Liver (tissue), 9 donors: ENCODE results near the gene VRTN. TPM values are rescaled to one million over a fixed set of nuclear protein-coding genes. Genes with fewer than 3 reads are reported as not detected.

Experiments used
- DNase-seq: peaks from one replicate; pipeline ENCODE4 v3.0.0-alpha.2; 2017; ENCODE audit warnings: low spot score
- H3K27ac ChIP-seq, 2 donors: one replicate each; pipeline ENCODE4 v1.7.0; 2013; ENCODE audit warnings: inconsistent platforms in 2 of 2, low read length in 2 of 2, control low read depth in 1 of 2, low read depth in 1 of 2, mild to moderate bottlenecking in 1 of 2
- H3K27me3 ChIP-seq, 4 donors: one replicate each; pipeline versions ENCODE4 v1.6.1 to v1.7.0; 2013; ENCODE audit warnings: low read length in 3 of 4, inconsistent platforms in 1 of 4, mild to moderate bottlenecking in 1 of 4, moderate library complexity in 1 of 4; ENCODE audit not compliant: control insufficient read depth in 4 of 4, insufficient read depth in 4 of 4
- H3K36me3 ChIP-seq, 4 donors: one replicate each; pipeline versions ENCODE4 v1.6.1 to v1.7.0; 2013; ENCODE audit warnings: low read length in 3 of 4, mild to moderate bottlenecking in 3 of 4, low read depth in 1 of 4, moderate library complexity in 1 of 4; ENCODE audit not compliant: control insufficient read depth in 4 of 4, insufficient read depth in 3 of 4
- H3K4me1 ChIP-seq, 4 donors: one replicate each; pipeline versions ENCODE4 v1.6.1 to v1.7.0; 2013; ENCODE audit warnings: low read length in 3 of 4, mild to moderate bottlenecking in 3 of 4, moderate library complexity in 1 of 4; ENCODE audit not compliant: control insufficient read depth in 4 of 4, insufficient read depth in 4 of 4
- H3K4me3 ChIP-seq, 3 donors: one replicate each; pipeline versions ENCODE4 v1.6.1 to v1.7.0; 2013; ENCODE audit warnings: low read length in 3 of 3, control low read depth in 1 of 3, low read depth in 1 of 3, mild to moderate bottlenecking in 1 of 3
- H3K9ac ChIP-seq, 2 donors: one replicate each; pipeline ENCODE4 v1.7.0; 2013; ENCODE audit warnings: low read length in 2 of 2, mild to moderate bottlenecking in 2 of 2, moderate library complexity in 2 of 2, control low read depth in 1 of 2, low read depth in 1 of 2
- H3K9me3 ChIP-seq, 4 donors: one replicate each; pipeline versions ENCODE4 v1.6.1 to v1.7.0; 2013; ENCODE audit warnings: low read length in 3 of 4; ENCODE audit not compliant: control insufficient read depth in 4 of 4
- EGR1 ChIP-seq, 2 donors: IDR thresholded peaks; 2 replicates each; pipeline ENCODE4 v1.6.1; 2016 to 2018; ENCODE audit warnings: antibody characterized with exemption in 2 of 2, low read depth in 2 of 2
- FOXA2 ChIP-seq: IDR thresholded peaks from 2 replicates; pipeline ENCODE4 v1.6.1; 2016; ENCODE audit warnings: antibody characterized with exemption
- GABPA ChIP-seq, 2 donors: IDR thresholded peaks in 1 of 2; conservative IDR thresholded peaks in 1 of 2; 2 replicates each; pipeline ENCODE4 v1.6.1; 2016; ENCODE audit warnings: antibody characterized with exemption in 2 of 2, mild to moderate bottlenecking in 1 of 2, moderate library complexity in 1 of 2
- HNF4A ChIP-seq, 2 donors: conservative IDR thresholded peaks; 2 replicates each; pipeline ENCODE4 v1.6.1; 2016; ENCODE audit warnings: antibody characterized with exemption in 2 of 2, mild to moderate bottlenecking in 2 of 2
- HNF4G ChIP-seq: IDR thresholded peaks from 2 replicates; pipeline ENCODE4 v1.6.1; 2016; ENCODE audit warnings: antibody characterized with exemption
- JUND ChIP-seq, 2 donors: IDR thresholded peaks; 2 replicates each; pipeline ENCODE4 v1.6.1; 2016; ENCODE audit warnings: antibody characterized with exemption in 2 of 2
- MAX ChIP-seq: IDR thresholded peaks from 2 replicates; pipeline ENCODE4 v1.6.1; 2016; ENCODE audit warnings: antibody characterized with exemption
- NR2F2 ChIP-seq: IDR thresholded peaks from 2 replicates; pipeline ENCODE4 v1.6.1; 2016; ENCODE audit warnings: antibody characterized with exemption
- RAD21 ChIP-seq, 2 donors: IDR thresholded peaks; 2 replicates each; pipeline ENCODE4 v1.6.1; 2016; ENCODE audit warnings: antibody characterized with exemption in 2 of 2, mild to moderate bottlenecking in 2 of 2
- REST ChIP-seq: IDR thresholded peaks from 2 replicates; pipeline ENCODE4 v1.6.1; 2016; ENCODE audit warnings: antibody characterized with exemption, mild to moderate bottlenecking
- RXRA ChIP-seq, 2 donors: IDR thresholded peaks; 2 replicates each; pipeline ENCODE4 v1.6.1; 2017 to 2018; ENCODE audit warnings: antibody characterized with exemption in 2 of 2, mild to moderate bottlenecking in 1 of 2
- TAF1 ChIP-seq: conservative IDR thresholded peaks from 2 replicates; pipeline ENCODE4 v1.6.1; 2016; ENCODE audit warnings: antibody characterized with exemption, mild to moderate bottlenecking
- YY1 ChIP-seq: IDR thresholded peaks from 2 replicates; pipeline ENCODE4 v1.6.1; 2016; ENCODE audit warnings: antibody characterized with exemption, mild to moderate bottlenecking
- WGBS: extraction: QIAGEN DNeasy Blood & Tissue Kit; methylation state at CpG from one replicate; pipeline ENCODE4 v1.1.7; 2013; 5-methylcytosine and 5-hydroxymethylcytosine counted together
- polyA plus RNA-seq, 2 donors: library from polyadenylated mRNA; stranded (reverse) in 1 of 2; unstranded in 1 of 2; fragments of 200-250 nt in 1 of 2; fragments of >200 nt in 1 of 2; fragmentation: Nextera tagmentation in 1 of 2; extraction: Ambion mirVana in 1 of 2; gene quantifications; one replicate each; pipeline versions ENCODE4 v1.2.1 to v1.2.3, GENCODE V29; 2013 to 2015
- total RNA-seq, 2 donors: library from RNA; depleted of rRNA; stranded (reverse); fragments of >200 nt; gene quantifications; one replicate each; pipeline ENCODE4 v1.2.3, GENCODE V29; 2014
- TF ChIP-seq, protein P1 (sequence below): IDR thresholded peaks from 2 replicates; pipeline ENCODE4 v1.6.1; 2016; ENCODE audit warnings: antibody characterized with exemption
- TF ChIP-seq, protein P2 (sequence below): fragments of 150-350 bp; IDR thresholded peaks from 2 replicates; pipeline ENCODE4 v1.5.1; 2017; ENCODE audit warnings: improper control_type of control experiment, low read depth, low read length; ENCODE audit not compliant: missing input control
- TF ChIP-seq, protein P3 (sequence below): IDR thresholded peaks from 2 replicates; pipeline ENCODE4 v1.6.1; 2016; ENCODE audit warnings: antibody characterized with exemption
- donor health status: healthy.
- donor health status: healthy.
- donor health status: healthy.
- donor health status: healthy.
- donor health status: healthy.

Gene VRTN
- total and polyA plus RNA-seq, 4 donors: not detected

DNA sequence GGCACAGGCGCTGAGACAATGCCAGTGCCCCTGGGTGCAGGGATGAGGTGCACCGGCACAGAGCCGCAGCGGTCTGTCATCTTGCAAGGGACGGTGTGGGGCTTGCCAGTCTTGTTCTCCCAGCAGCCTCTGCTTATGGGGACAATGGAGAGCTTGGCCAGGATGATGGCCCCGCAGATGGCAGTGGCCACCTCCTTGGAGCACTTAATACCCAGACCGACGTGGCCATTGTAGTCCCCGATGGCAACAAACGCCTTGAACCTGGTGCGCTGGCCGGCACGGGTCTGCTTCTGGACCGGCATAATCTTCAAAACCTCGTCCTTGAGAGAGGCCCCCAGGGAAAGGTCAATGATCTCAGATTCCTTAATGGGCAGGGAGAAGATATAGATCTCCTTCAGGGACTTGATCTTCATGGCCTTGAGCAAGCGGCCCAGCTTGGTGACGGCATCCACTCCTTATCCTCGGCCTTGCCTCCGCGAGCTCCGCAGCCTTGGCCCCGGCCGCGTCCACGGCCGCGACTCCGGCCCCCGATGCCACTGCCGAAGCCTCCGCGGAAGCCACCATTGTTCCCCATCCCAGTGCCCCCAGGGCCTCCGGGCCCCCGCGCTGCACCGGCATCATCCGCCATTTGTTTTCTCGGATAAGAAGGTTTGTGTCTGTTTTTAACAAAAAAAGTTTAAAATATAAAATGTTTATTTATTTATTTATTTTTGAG lies 29.9 kb downstream of the VRTN start:
- no peak for TF ChIP-seq RAD21 (IDR thresholded peaks at IDR 0.05)

DNA sequence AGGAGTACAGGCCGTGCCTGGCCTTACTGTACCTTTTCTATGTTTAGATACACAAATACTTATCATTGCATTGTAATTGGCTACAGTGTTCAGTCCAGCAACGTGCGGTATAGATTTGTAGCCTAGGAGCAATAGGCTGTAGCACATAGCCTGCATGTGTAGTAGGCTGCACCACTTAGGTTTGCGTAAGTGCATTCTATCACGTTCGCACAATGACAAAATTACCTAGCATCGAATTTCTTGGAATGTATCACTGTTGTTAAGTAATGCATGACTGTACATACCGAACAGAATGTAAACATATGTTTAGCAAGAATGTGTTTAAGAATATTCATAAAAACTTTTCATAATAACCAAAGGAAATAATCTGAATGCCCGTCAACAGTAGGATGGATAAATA lies 31.9 kb downstream of the VRTN start:
- Histone ChIP-seq H3K4me3 (no peak overlapping the region), H3K27me3 (no peaks in the 10 kb centered on the region), H3K9me3 (no peaks in the 10 kb centered on the region), H3K27ac (no peak overlapping the region), H3K4me1 (no peaks in the 10 kb centered on the region), H3K9ac (no peak overlapping the region), H3K36me3 (no peaks in the 10 kb centered on the region)
- no peak for DNase-seq
- WGBS: 91% methylated on average over 9 of the region's 9 CpGs
- TF ChIP-seq, protein P1, sequence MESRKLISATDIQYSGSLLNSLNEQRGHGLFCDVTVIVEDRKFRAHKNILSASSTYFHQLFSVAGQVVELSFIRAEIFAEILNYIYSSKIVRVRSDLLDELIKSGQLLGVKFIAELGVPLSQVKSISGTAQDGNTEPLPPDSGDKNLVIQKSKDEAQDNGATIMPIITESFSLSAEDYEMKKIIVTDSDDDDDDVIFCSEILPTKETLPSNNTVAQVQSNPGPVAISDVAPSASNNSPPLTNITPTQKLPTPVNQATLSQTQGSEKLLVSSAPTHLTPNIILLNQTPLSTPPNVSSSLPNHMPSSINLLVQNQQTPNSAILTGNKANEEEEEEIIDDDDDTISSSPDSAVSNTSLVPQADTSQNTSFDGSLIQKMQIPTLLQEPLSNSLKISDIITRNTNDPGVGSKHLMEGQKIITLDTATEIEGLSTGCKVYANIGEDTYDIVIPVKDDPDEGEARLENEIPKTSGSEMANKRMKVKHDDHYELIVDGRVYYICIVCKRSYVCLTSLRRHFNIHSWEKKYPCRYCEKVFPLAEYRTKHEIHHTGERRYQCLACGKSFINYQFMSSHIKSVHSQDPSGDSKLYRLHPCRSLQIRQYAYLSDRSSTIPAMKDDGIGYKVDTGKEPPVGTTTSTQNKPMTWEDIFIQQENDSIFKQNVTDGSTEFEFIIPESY: no peak
- TF ChIP-seq, protein P2, sequence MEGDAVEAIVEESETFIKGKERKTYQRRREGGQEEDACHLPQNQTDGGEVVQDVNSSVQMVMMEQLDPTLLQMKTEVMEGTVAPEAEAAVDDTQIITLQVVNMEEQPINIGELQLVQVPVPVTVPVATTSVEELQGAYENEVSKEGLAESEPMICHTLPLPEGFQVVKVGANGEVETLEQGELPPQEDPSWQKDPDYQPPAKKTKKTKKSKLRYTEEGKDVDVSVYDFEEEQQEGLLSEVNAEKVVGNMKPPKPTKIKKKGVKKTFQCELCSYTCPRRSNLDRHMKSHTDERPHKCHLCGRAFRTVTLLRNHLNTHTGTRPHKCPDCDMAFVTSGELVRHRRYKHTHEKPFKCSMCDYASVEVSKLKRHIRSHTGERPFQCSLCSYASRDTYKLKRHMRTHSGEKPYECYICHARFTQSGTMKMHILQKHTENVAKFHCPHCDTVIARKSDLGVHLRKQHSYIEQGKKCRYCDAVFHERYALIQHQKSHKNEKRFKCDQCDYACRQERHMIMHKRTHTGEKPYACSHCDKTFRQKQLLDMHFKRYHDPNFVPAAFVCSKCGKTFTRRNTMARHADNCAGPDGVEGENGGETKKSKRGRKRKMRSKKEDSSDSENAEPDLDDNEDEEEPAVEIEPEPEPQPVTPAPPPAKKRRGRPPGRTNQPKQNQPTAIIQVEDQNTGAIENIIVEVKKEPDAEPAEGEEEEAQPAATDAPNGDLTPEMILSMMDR: no peak
- TF ChIP-seq TAF1 (no peak), RXRA (IDR thresholded peaks at IDR 0.05) (no peak), EGR1 (IDR thresholded peaks at IDR 0.05; ENCODE audit: low read depth in 2 of 2) (no peak), NR2F2 (no peak), JUND (IDR thresholded peaks at IDR 0.05) (no peak), MAX (no peak), HNF4A (conservative IDR thresholded peaks at IDR 0.05) (no peak), HNF4G (no peak)
- TF ChIP-seq, protein P3, sequence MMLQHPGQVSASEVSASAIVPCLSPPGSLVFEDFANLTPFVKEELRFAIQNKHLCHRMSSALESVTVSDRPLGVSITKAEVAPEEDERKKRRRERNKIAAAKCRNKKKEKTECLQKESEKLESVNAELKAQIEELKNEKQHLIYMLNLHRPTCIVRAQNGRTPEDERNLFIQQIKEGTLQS: no peak

More for the DNA sequence above, 29.9 kb downstream of the VRTN start:
- H3K9me3 ChIP-seq: no peaks in the 10 kb centered on the region
- H3K4me1 ChIP-seq: no peaks in the 10 kb centered on the region
- H3K36me3 ChIP-seq: no peaks in the 10 kb centered on the region
- WGBS: 95% methylated on average over 38 of the region's 38 CpGs
- H3K4me3 ChIP-seq: no peak overlapping the region
- H3K27me3 ChIP-seq: no peaks in the 10 kb centered on the region
- DNase-seq: no peak
- H3K9ac ChIP-seq: no peak overlapping the region
- H3K27ac ChIP-seq: no peak overlapping the region

DNA sequence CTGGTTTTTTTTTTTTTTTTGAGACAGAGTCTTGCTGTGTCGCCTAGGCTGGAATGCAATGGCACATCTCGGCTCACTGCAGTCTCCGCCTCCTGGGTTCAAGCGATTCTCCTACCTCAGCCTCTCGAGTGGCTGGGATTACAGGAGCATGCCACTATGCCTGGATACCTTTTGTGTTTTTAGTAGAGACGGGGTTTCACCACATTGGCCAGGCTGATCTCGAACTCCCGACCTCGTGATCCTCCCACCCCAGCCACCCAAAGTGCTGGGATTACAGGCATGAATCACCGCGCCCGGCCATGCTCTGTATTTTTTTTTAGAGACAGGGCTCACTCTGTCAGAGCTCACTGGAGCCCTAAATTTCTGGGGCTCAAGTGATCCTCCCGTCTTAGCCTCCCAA lies 32.6 kb downstream of the VRTN start:
- DNase-seq: no peak
- H3K9me3 ChIP-seq: no peaks in the 10 kb centered on the region
- no peaks in the 10 kb centered on the region for H3K27me3 ChIP-seq
- no peaks in the 10 kb centered on the region for H3K4me1 ChIP-seq
- H3K36me3 ChIP-seq: no peaks in the 10 kb centered on the region
- no peak overlapping the region for H3K4me3 ChIP-seq
- no peak overlapping the region for H3K27ac ChIP-seq
- no peak overlapping the region for H3K9ac ChIP-seq
- 88% methylated on average over 13 of the region's 13 CpGs for WGBS
- TF ChIP-seq GABPA (IDR thresholded peaks at IDR 0.05 in 1 of 2, conservative IDR thresholded peaks at IDR 0.05 in 1 of 2) (no peak), HNF4G (no peak), YY1 (no peak), RXRA (IDR thresholded peaks at IDR 0.05) (no peak), FOXA2 (no peak), HNF4A (conservative IDR thresholded peaks at IDR 0.05) (no peak), MAX (no peak), NR2F2 (no peak), RAD21 (IDR thresholded peaks at IDR 0.05) (no peak), REST (no peak)
- TF ChIP-seq, protein P3: no peak
- TF ChIP-seq, protein P1: no peak
